SW 1271 (cell line): Measurements from ENCODE around the gene CISTR.
"Not testable (repeated sequence)": the region's sequence is repeated elsewhere in the genome, so short reads cannot be mapped to it uniquely, and the experiment has no call there.

Experiments
- DNase-seq, 2 experiments: peaks; one replicate each; lab custom pipeline; 2025; lab: John Stamatoyannopoulos, UW

CISTR gene

DNA sequence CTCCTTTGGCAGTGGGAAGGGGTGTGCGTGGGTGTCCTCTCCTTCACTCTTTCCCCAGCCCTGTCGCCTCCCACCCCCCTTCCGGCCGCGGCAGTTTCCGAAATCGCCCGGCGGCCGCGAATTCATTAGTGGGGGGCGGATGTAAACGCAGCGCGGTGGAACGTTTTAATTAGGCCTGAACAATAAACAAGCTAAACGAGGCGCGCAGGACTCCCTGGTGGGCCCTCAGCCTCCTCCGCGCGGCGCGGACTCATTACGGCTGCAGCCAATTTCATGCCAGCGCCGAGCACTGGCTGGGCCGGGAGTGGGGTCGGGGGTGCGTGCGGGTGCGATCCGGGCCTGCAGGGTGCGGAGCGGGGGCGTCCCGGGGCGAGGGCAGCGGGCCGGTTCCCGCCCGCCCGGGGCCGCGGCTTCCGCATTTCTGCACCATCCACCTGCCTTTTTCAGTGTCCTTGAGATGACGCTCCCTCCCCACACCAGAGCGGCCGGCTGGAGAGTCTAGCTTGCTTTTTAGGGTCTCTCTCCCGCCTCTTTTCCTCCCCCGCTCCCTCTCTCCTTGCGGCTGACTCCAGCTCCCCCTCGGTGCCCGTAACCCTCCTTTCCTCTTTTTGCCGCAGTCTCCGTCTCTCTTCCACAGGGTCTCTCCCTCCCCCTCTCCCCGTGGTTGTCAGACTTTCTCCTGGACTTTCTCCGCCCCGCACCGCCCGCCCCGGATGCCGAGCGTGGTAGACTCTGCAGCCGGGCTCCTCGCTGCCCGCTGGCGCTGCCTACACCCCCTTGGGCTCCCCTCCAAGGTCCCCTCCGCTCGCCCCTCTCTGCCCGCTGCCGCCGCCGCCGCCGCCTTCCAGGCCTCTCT is at the start of gene CISTR:
CISTR (minus strand) TSS at position 644 of the 856 bp plus-strand sequence.
- DNase-seq, result no peak

GRCh38 chr12:53798575-53798974 is 46.8 kb upstream of the CISTR start:
- no peak for DNase-seq

DNA sequence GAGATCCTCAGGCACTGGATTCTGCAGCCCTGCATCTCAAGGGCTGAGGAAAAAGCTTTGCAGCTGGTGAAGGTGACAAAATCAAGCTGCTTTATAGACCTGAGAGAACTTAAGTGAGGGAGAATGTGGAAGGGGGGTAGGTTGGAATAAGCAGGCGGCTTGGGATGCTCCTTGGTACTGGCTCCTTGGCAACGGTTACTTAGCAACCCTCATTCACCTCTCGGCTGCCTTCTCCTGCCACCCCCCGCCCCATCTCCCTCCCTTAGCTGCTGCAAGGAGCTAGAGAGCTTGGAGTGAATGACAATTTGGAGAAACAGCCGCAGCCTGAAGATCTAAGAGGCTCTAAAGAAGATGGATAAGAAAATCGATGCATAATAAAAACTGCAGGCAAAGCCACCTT is 44.1 kb upstream of the CISTR start:
- DNase-seq, result no peak

- DNase-seq, result no peak
Observed at GRCh38 chr12:53793221-53793620, 41.4 kb upstream of the CISTR start.

DNA sequence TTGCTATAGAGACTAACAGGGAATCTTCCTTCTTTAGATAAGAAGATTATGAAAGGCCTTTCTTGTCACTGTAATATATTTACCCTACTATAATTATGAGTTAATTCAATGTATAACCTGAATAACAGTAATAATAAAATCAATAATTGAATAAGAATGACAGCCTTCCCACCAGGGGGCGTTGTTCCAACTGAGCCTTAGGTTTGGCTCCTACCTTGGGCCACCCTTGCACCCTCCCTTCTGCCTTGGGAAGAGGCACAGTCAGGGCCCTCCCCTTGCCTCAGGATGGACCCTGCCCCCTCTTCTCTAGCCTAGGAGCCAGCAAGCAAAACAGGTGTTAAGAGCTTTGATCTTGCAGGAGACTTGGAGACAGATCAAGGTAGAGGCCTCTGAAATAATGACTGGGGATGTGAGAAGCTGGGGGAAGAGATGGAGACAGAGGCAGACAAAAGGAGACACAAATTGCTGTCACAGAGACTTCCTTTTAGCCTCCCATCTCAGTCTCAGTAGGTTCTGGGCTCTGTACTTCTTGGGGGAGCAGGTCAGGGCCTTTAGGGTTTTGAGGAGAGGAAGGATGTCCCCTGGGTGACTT is 40.1 kb upstream of the CISTR start:
- DNase-seq, result peak in 1 of 2 experiments; percentile 25

DNA sequence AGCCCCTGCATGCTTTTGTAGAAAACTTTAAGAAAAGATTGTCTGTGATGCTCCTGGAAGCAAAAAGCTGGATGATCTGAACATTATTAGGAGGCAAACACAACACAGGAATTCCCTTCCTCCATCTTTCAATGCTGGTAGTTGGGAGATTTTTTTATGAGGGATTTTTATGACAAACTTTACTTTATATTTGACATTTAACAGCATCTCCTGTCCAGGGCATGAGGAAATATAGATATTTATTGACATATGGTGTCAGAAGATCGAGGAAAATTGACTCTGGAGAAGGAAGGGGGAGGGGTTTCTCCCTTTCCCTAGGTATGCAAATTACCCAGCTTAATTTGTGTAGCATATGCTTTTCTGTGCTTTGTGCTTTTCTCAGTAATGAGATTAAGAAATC is 37.8 kb upstream of the CISTR start:
- no peak for DNase-seq

GRCh38 chr12:53788892-53789291 is 37.1 kb upstream of the CISTR start:
- no peak for DNase-seq

DNA sequence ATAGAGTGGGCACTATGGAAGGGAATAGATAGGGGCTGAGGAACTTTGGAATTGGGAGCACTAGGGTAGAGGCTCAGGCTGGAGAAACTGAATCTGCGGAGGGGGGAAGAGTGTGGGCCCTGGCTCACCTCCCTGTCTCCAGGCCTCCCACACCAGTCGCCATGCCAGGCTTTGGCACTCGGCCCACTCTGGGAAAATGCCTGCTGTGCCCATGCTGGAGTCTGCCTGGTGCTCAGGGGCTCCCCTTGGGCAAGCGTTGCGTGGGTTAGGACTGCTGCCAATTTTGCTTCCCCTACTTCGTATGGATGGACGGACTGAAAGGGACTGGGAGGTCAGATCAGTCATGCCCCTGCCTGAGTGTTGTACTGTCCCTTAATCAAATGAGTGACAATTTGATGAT is 34.6 kb upstream of the CISTR start:
- DNase-seq, result no peak

DNA sequence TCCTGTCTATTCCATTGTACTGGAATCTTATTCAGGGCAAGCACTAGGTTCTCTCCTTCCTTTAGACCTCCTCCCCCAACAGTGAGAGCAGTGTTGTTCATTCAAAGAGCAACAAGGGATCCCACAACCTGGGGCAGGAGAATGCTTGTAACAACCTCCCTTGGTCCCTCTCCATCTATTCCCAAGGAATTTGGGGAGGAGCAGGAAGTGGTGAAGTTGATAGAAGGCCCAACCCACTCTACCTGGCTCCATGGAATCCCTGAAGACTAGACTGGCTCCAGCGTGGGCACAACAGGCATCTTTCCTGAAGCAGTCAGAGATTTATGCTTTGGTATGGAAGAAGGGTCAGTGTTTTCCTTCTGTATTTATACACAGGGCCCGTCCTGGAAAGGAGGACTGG is 33.4 kb upstream of the CISTR start:
- no peak for DNase-seq

DNA sequence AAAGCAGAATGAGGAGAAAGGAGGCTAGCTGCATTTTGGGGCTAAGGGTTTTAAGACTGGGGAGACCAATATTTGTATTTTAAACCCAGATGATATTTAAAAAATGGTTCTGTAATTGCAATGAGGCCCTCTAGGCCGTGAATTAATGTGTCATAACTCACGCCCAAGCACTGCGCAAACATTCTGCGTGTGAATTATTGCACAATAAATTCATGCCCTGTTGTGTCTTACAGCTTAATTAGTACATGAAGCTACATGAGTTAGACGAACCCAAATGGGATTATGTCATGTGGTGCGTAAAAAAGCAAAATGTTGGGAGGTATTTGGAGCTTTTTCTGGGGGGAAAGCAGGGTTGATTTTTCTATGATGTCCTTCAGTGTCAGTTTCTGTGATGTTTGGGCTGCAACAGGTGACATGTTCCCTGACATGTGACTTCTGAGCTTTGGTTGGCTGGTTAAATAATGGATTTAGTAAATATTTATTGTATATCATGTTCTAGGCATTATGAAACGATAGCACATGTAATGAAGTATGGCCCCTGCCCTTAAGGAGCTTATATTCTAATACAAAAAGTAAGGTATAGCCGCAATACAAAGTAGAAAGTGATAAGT is 30.4 kb upstream of the CISTR start:
- peak in 1 of 2 experiments; percentile 5 for DNase-seq

GRCh38 chr12:53781228-53781801 is 29.5 kb upstream of the CISTR start:
- no peak for DNase-seq

DNA sequence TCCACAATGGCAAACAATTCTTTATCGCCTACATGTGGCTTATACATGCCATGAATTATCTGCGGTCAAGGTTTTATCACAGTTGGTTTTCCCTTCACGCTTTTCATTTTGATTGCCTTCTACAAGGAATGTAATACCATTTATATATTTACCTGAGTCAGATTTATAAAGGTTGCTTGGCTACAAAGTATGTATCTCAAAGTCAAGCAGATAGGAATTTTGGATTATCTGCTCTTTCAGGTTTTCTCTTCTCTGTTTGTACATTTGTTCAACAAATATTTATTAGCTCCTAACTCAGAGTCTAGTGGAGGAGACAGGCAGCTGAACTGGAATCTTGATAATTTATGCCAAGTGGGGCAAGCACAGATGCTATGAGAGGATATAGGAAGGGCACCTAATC is 28.5 kb upstream of the CISTR start:
- DNase-seq, result no peak

- DNase-seq, result not testable (repeated sequence)
Observed at GRCh38 chr12:53779679-53780078, 27.9 kb upstream of the CISTR start.

DNA sequence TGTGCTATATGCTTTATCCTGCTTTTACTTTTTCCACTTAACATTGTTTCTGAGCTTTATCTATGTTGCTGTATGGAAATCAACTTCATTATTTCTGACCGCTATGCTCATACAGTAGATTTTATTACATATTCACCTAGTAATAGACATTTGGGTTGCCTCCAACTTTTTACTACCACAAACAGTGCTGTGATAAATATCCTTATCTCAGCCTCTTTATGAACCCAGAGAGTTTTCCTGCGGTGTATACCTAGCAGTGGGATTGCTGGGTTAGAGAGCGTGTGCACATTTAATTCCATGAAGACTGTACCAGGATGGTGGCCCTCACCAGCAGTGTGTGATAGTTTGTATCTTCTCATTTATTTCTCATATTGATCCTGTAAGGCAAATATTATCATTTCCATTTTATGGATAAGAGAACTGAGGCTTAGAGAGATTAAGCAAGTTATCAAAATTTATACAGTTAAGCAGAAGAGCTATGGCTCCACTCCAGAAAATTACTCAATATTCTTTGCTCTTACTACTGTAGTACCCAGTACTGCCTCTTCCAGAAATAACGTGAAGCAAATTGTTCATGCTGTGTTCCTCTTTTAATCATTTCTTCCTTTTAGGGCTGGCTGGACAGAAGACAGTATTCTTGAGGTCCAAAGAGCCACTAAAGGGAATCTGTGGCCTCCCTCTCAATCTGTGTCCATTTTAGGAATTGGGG is 26.3 kb upstream of the CISTR start:
- no peak for DNase-seq

- DNase-seq, result no peak
Observed at GRCh38 chr12:53777412-53777811, 25.6 kb upstream of the CISTR start.

DNA sequence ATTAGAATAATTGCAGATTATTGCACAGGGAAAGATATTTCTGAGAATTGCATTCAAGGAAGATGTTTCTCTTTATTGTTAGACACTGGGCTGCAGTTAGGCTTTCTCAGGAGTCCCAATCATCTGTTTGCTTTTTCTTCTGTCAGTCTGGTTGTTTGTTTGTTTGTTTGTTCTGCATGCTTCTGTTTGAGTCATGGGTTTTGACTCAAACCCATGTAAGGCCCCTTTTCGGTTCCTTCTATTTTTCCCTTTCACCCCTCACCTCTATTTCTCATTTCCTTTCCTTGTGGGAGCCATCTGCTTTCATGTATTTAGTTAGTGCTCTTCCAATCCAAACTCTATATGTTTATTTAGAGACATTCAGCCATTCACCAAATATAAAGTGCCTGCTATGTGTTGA is 25.1 kb upstream of the CISTR start:
- no peak for DNase-seq

GRCh38 chr12:53775478-53776145 is 23.8 kb upstream of the CISTR start:
- DNase-seq, result no peak

- DNase-seq, result peak; percentile 16 to 77
Observed at GRCh38 chr12:53770281-53770680, 18.5 kb upstream of the CISTR start.

DNA sequence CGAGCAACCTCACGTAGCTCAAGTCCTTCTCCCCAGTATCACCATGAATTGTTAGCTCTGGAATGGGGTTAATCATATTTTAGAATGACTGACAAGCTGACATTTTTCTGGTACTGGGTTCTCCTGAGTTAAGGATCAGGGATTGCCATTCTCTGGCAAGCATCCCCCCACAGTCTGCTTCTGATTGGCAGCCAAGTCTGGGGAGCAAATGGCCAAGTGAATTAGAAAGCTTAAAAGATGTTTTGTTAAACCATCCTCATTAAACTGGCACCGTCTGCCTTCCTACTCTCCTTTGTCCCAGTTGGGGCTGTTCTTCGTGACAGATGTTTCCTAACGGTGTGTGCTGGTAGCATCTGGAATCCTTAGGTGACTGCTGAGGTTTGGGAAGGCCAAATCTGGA is 17.2 kb upstream of the CISTR start:
- no peak for DNase-seq

- DNase-seq, result no peak
Observed at GRCh38 chr12:53766881-53767280, 15.1 kb upstream of the CISTR start.

GRCh38 chr12:53765891-53766290 is 14.1 kb upstream of the CISTR start:
- no peak for DNase-seq

DNA sequence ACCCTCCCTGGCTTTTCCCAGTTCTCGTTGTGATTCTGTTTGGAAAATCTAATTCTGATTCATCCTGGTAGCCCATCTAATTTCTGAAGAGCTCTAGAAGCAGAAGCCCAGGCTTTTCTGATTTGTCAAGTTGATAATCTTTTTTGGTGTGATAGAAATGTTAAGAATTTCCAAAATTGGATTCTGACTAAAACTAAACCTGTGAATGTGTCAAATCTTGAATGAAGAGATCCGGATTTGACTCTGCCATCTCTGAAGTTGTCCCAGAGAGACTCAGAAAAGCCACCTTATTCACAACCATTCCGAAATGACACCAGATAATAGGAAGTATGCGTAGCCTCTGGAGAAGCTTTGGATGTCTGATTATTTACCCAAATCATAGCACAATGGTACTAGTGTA is 12.8 kb upstream of the CISTR start:
- no peak for DNase-seq
